ENCODE measurements around the gene HTR3D.
"Not testable (repeated sequence)": the region's sequence is repeated elsewhere in the genome, so short reads cannot be mapped to it uniquely, and the experiment has no call there.

The HTR3D gene

GRCh38 chr3:184050217-184050847 is 18.8 kb downstream of the HTR3D start:
- Histone ChIP-seq H3K9ac (ENCODE audit: low read length) (no peak overlapping the region), H3K4me1 (ENCODE audit: control insufficient read depth, low read depth, low read length) (no peaks in the 10 kb centered on the region), H3K27ac (ENCODE audit: low read length) (no peak overlapping the region), H3K27me3 (ENCODE audit: control insufficient read depth, insufficient read depth, low read length) (no peaks in the 10 kb centered on the region), H3K4me3 (ENCODE audit: low read length) (no peak overlapping the region), H3K36me3 (ENCODE audit: control insufficient read depth, low read depth, low read length) (no peaks in the 10 kb centered on the region), H3K9me3 (ENCODE audit: control insufficient read depth, low read depth, low read length) (no peaks in the 10 kb centered on the region)

- no peaks in the 10 kb centered on the region for H3K4me1 ChIP-seq (ENCODE audit: control insufficient read depth, low read depth, low read length)
- H3K27ac ChIP-seq (ENCODE audit: low read length) = no peak within 1 kb of the TSS
- H3K9me3 ChIP-seq (ENCODE audit: control insufficient read depth, low read depth, low read length) = no peaks in the 10 kb centered on the region
- no peaks in the 10 kb centered on the region for H3K27me3 ChIP-seq (ENCODE audit: control insufficient read depth, insufficient read depth, low read length)
- H3K36me3 ChIP-seq (ENCODE audit: control insufficient read depth, low read depth, low read length) = no peaks in the 10 kb centered on the region
- H3K4me3 ChIP-seq (ENCODE audit: low read length) = no peak within 1 kb of the TSS
- H3K9ac ChIP-seq (ENCODE audit: low read length) = no peak within 1 kb of the TSS
Measured at GRCh38 chr3:184052767-184053166, 21.2 kb downstream of the HTR3D start, which contains the start of gene HTR3C. TSS of gene HTR3C (plus strand) at chr3:184053047. CDS start at chr3:184053081, 34 bp downstream.

GRCh38 chr3:184058029-184058428 is 26.5 kb downstream of the HTR3D start:
- Histone ChIP-seq H3K36me3 (ENCODE audit: control insufficient read depth, low read depth, low read length) (no peaks in the 10 kb centered on the region), H3K27me3 (ENCODE audit: control insufficient read depth, insufficient read depth, low read length) (no peaks in the 10 kb centered on the region), H3K9me3 (ENCODE audit: control insufficient read depth, low read depth, low read length) (no peaks in the 10 kb centered on the region), H3K27ac (ENCODE audit: low read length) (no peak overlapping the region), H3K4me1 (ENCODE audit: control insufficient read depth, low read depth, low read length) (no peaks in the 10 kb centered on the region), H3K9ac (ENCODE audit: low read length) (no peak overlapping the region), H3K4me3 (ENCODE audit: low read length) (no peak overlapping the region)

- Histone ChIP-seq H3K4me1 (ENCODE audit: control insufficient read depth, low read depth, low read length) (no peaks in the 10 kb centered on the region), H3K27me3 (ENCODE audit: control insufficient read depth, insufficient read depth, low read length) (no peaks in the 10 kb centered on the region), H3K9me3 (ENCODE audit: control insufficient read depth, low read depth, low read length) (no peaks in the 10 kb centered on the region), H3K27ac (ENCODE audit: low read length) (no peak overlapping the region), H3K4me3 (ENCODE audit: low read length) (no peak overlapping the region), H3K36me3 (ENCODE audit: control insufficient read depth, low read depth, low read length) (no peaks in the 10 kb centered on the region), H3K9ac (ENCODE audit: low read length) (no peak overlapping the region)
Measured at GRCh38 chr3:184059424-184059823, 27.9 kb downstream of the HTR3D start.

GRCh38 chr3:184062637-184063036 is 31.1 kb downstream of the HTR3D start:
- H3K4me1 ChIP-seq (ENCODE audit: control insufficient read depth, low read depth, low read length) = no peaks in the 10 kb centered on the region
- H3K27me3 ChIP-seq (ENCODE audit: control insufficient read depth, insufficient read depth, low read length) = no peaks in the 10 kb centered on the region
- H3K36me3 ChIP-seq (ENCODE audit: control insufficient read depth, low read depth, low read length) = no peaks in the 10 kb centered on the region
- no peak overlapping the region for H3K27ac ChIP-seq (ENCODE audit: low read length)
- no peak overlapping the region for H3K4me3 ChIP-seq (ENCODE audit: low read length)
- no peaks in the 10 kb centered on the region for H3K9me3 ChIP-seq (ENCODE audit: control insufficient read depth, low read depth, low read length)
- no peak overlapping the region for H3K9ac ChIP-seq (ENCODE audit: low read length)

- Histone ChIP-seq H3K9ac (ENCODE audit: low read length) (no peak overlapping the region), H3K4me3 (ENCODE audit: low read length) (no peak overlapping the region), H3K9me3 (ENCODE audit: control insufficient read depth, low read depth, low read length) (no peaks in the 10 kb centered on the region), H3K27me3 (ENCODE audit: control insufficient read depth, insufficient read depth, low read length) (no peaks in the 10 kb centered on the region), H3K27ac (ENCODE audit: low read length) (no peak overlapping the region), H3K36me3 (ENCODE audit: control insufficient read depth, low read depth, low read length) (no peaks in the 10 kb centered on the region), H3K4me1 (ENCODE audit: control insufficient read depth, low read depth, low read length) (no peaks in the 10 kb centered on the region)
Measured at GRCh38 chr3:184066211-184066610, 34.7 kb downstream of the HTR3D start.

- no peak overlapping the region for H3K27ac ChIP-seq (ENCODE audit: low read length)
- H3K4me3 ChIP-seq (ENCODE audit: low read length) = no peak overlapping the region
- no peaks in the 10 kb centered on the region for H3K4me1 ChIP-seq (ENCODE audit: control insufficient read depth, low read depth, low read length)
- H3K9me3 ChIP-seq (ENCODE audit: control insufficient read depth, low read depth, low read length) = no peaks in the 10 kb centered on the region
- no peak overlapping the region for H3K9ac ChIP-seq (ENCODE audit: low read length)
- no peaks in the 10 kb centered on the region for H3K36me3 ChIP-seq (ENCODE audit: control insufficient read depth, low read depth, low read length)
- H3K27me3 ChIP-seq (ENCODE audit: control insufficient read depth, insufficient read depth, low read length) = no peaks in the 10 kb centered on the region
Measured at GRCh38 chr3:184067573-184068055, 36.1 kb downstream of the HTR3D start.

GRCh38 chr3:184068344-184068743 is 36.8 kb downstream of the HTR3D start:
- Histone ChIP-seq H3K27me3 (ENCODE audit: control insufficient read depth, insufficient read depth, low read length) (no peaks in the 10 kb centered on the region), H3K9me3 (ENCODE audit: control insufficient read depth, low read depth, low read length) (no peaks in the 10 kb centered on the region), H3K9ac (ENCODE audit: low read length) (no peak overlapping the region), H3K36me3 (ENCODE audit: control insufficient read depth, low read depth, low read length) (no peaks in the 10 kb centered on the region), H3K4me1 (ENCODE audit: control insufficient read depth, low read depth, low read length) (no peaks in the 10 kb centered on the region), H3K27ac (ENCODE audit: low read length) (no peak overlapping the region), H3K4me3 (ENCODE audit: low read length) (no peak overlapping the region)

GRCh38 chr3:184071142-184071541 is 39.6 kb downstream of the HTR3D start:
- not testable (repeated sequence) for H3K27ac ChIP-seq (ENCODE audit: low read length); H3K27me3 ChIP-seq (ENCODE audit: control insufficient read depth, insufficient read depth, low read length); H3K9me3 ChIP-seq (ENCODE audit: control insufficient read depth, low read depth, low read length); H3K4me1 ChIP-seq (ENCODE audit: control insufficient read depth, low read depth, low read length); H3K36me3 ChIP-seq (ENCODE audit: control insufficient read depth, low read depth, low read length); H3K4me3 ChIP-seq (ENCODE audit: low read length); H3K9ac ChIP-seq (ENCODE audit: low read length)

GRCh38 chr3:184073621-184074020 is 42.1 kb downstream of the HTR3D start:
- Histone ChIP-seq H3K4me1 (ENCODE audit: control insufficient read depth, low read depth, low read length) (peaks cover 3% of the 10 kb centered on the region), H3K4me3 (ENCODE audit: low read length) (no peak overlapping the region), H3K27ac (ENCODE audit: low read length) (no peak overlapping the region), H3K27me3 (ENCODE audit: control insufficient read depth, insufficient read depth, low read length) (no peaks in the 10 kb centered on the region), H3K9me3 (ENCODE audit: control insufficient read depth, low read depth, low read length) (no peaks in the 10 kb centered on the region), H3K9ac (ENCODE audit: low read length) (no peak overlapping the region), H3K36me3 (ENCODE audit: control insufficient read depth, low read depth, low read length) (no peaks in the 10 kb centered on the region)

- H3K4me1 ChIP-seq (ENCODE audit: control insufficient read depth, low read depth, low read length) = peaks cover 3% of the 10 kb centered on the region
- H3K9ac ChIP-seq (ENCODE audit: low read length) = no peak overlapping the region
- no peaks in the 10 kb centered on the region for H3K9me3 ChIP-seq (ENCODE audit: control insufficient read depth, low read depth, low read length)
- H3K27me3 ChIP-seq (ENCODE audit: control insufficient read depth, insufficient read depth, low read length) = no peaks in the 10 kb centered on the region
- H3K36me3 ChIP-seq (ENCODE audit: control insufficient read depth, low read depth, low read length) = no peaks in the 10 kb centered on the region
- no peak overlapping the region for H3K4me3 ChIP-seq (ENCODE audit: low read length)
- H3K27ac ChIP-seq (ENCODE audit: low read length) = no peak overlapping the region
Measured at GRCh38 chr3:184075901-184076300, 44.4 kb downstream of the HTR3D start.

- Histone ChIP-seq H3K9me3 (ENCODE audit: control insufficient read depth, low read depth, low read length) (no peaks in the 10 kb centered on the region), H3K4me1 (ENCODE audit: control insufficient read depth, low read depth, low read length) (peaks cover 3% of the 10 kb centered on the region), H3K9ac (ENCODE audit: low read length) (no peak overlapping the region), H3K27ac (ENCODE audit: low read length) (no peak overlapping the region), H3K4me3 (ENCODE audit: low read length) (no peak overlapping the region), H3K27me3 (ENCODE audit: control insufficient read depth, insufficient read depth, low read length) (no peaks in the 10 kb centered on the region), H3K36me3 (ENCODE audit: control insufficient read depth, low read depth, low read length) (no peaks in the 10 kb centered on the region)
Measured at GRCh38 chr3:184077881-184078280, 46.3 kb downstream of the HTR3D start.

All from iPS-18a (cell line).